ENCODE results near the gene VAMP1.
"Not testable (repeated sequence)": the region's sequence is repeated elsewhere in the genome, so short reads cannot be mapped to it uniquely, and the experiment has no call there.

The VAMP1 gene

GRCh38 chr12:6470375-6471163 lies at the start of gene VAMP1:
Gene VAMP1 (minus strand): TSS chr12:6470677. CDS start chr12:6470531, 146 bp downstream.
- peak; percentile 91 to 93 for DNase-seq (ENCODE audit: low read depth in 2 of 2)

GRCh38 chr12:6520186-6520585 lies 49.7 kb upstream of the VAMP1 start:
- no peak for DNase-seq (ENCODE audit: low read depth in 2 of 2)

GRCh38 chr12:6508087-6508486 lies 37.6 kb upstream of the VAMP1 start:
- DNase-seq (ENCODE audit: low read depth in 2 of 2), result no peak

GRCh38 chr12:6507102-6507998 lies 36.9 kb upstream of the VAMP1 start:
- no peak for DNase-seq (ENCODE audit: low read depth in 2 of 2)

- DNase-seq (ENCODE audit: low read depth in 2 of 2), result no peak
Measured at GRCh38 chr12:6500466-6500865, 30.0 kb upstream of the VAMP1 start.

GRCh38 chr12:6497291-6497690 lies 26.8 kb upstream of the VAMP1 start:
- not testable (repeated sequence) for DNase-seq (ENCODE audit: low read depth in 2 of 2)

- DNase-seq (ENCODE audit: low read depth in 2 of 2), result no peak
Measured at GRCh38 chr12:6494968-6495367, 24.5 kb upstream of the VAMP1 start.

- DNase-seq (ENCODE audit: low read depth in 2 of 2), result no peak
Measured at GRCh38 chr12:6494258-6494743, 23.8 kb upstream of the VAMP1 start.

GRCh38 chr12:6493497-6494257 lies 23.2 kb upstream of the VAMP1 start, which contains the start of gene NCAPD2:
Gene NCAPD2 (plus strand): TSS chr12:6494102. CDS start chr12:6495099, 997 bp downstream.
- DNase-seq (ENCODE audit: low read depth in 2 of 2), result peak; percentile 89 to 90

GRCh38 chr12:6492838-6493496 lies 22.5 kb upstream of the VAMP1 start, which contains the start of gene MRPL51:
Gene MRPL51 (minus strand): TSS chr12:6493262. CDS start chr12:6493136, 126 bp downstream.
- peak; percentile 88 to 95 for DNase-seq (ENCODE audit: low read depth in 2 of 2)

- not testable (repeated sequence) for DNase-seq (ENCODE audit: low read depth in 2 of 2)
Measured at GRCh38 chr12:6490673-6491072, 20.2 kb upstream of the VAMP1 start.

GRCh38 chr12:6489449-6489848 lies 19.0 kb upstream of the VAMP1 start:
- DNase-seq (ENCODE audit: low read depth in 2 of 2), result no peak

- no peak for DNase-seq (ENCODE audit: low read depth in 2 of 2)
Measured at GRCh38 chr12:6488240-6488639, 17.8 kb upstream of the VAMP1 start.

GRCh38 chr12:6478416-6478815 lies 7.9 kb upstream of the VAMP1 start:
- DNase-seq (ENCODE audit: low read depth in 2 of 2), result no peak

- DNase-seq (ENCODE audit: low read depth in 2 of 2), result not testable (repeated sequence)
Measured at GRCh38 chr12:6477601-6478377, 7.3 kb upstream of the VAMP1 start.

GRCh38 chr12:6476489-6476888 lies 6.0 kb upstream of the VAMP1 start:
- no peak for DNase-seq (ENCODE audit: low read depth in 2 of 2)

GRCh38 chr12:6475233-6475975 lies 4.9 kb upstream of the VAMP1 start:
- DNase-seq (ENCODE audit: low read depth in 2 of 2), result not testable (repeated sequence)

- DNase-seq (ENCODE audit: low read depth in 2 of 2), result no peak
Measured at GRCh38 chr12:6472491-6472890, 2.0 kb upstream of the VAMP1 start.

- DNase-seq (ENCODE audit: low read depth in 2 of 2), result no peak
Measured at GRCh38 chr12:6471989-6472360, 1.5 kb upstream of the VAMP1 start.
